ENCODE results near the gene IGSF9. TPM values are rescaled to one million over a fixed set of nuclear protein-coding genes. Genes with fewer than 3 reads are reported as not detected.

Gene IGSF9
- total and polyA plus RNA-seq, 2 experiments from 2014 or later: 0.13 TPM; not detected in 1

- Histone ChIP-seq H3K27me3 (replicated peaks; ENCODE audit: insufficient read depth) (no peaks in the 10 kb centered on the region), H3K36me3 (ENCODE audit: low read depth) (peaks cover 43% of the 10 kb centered on the region; the same call in 1 of the 2 replicates), H3K9me2 (ENCODE audit: insufficient read depth) (no peaks in the 10 kb centered on the region), H3K9ac (no peak overlapping the region), H3K4me1 (ENCODE audit: insufficient read depth) (no peaks in the 10 kb centered on the region), H3K27ac (no peak overlapping the region), H3K4me2 (ENCODE audit: unreplicated experiment) (no peak overlapping the region), H3K9me3 (ENCODE audit: low read depth) (no peaks in the 10 kb centered on the region), H3K79me2 (ENCODE audit: insufficient read depth) (no peaks in the 10 kb centered on the region), H3F3A (ENCODE audit: insufficient read depth) (no peaks in the 10 kb centered on the region), H4K20me1 (ENCODE audit: insufficient read depth) (no peaks in the 10 kb centered on the region; the same call in 1 of the 2 replicates), H3K4me3 (no peak overlapping the region), H2AFZ (no peak overlapping the region)
- DNase-seq: no peak
- no peak for TF ChIP-seq EZH2phosphoT487 (IDR thresholded peaks at IDR 0.05; ENCODE audit: insufficient read depth, low read depth)
- TF ChIP-seq EZH2 (IDR thresholded peaks at IDR 0.05; ENCODE audit: insufficient read depth, poor library complexity, severe bottlenecking): no peak
- in situ Hi-C loops (cut with MboI): no loop called here
- WGBS, 2 experiments (ENCODE audit: low coverage in 1 of 2, low lambda C conversion rate in 2 of 2, missing lambda C conversion rate in 2 of 2): 58 to 75% methylated on average over 2 of the region's 2 CpGs
These were observed 32.6 kb upstream of the IGSF9 start for GRCh38 chr1:159978107-159978398.

GRCh38 chr1:159977364-159978106 is 32.1 kb upstream of the IGSF9 start:
- no peak overlapping the region for H3K27ac ChIP-seq
- H3K9me2 ChIP-seq (ENCODE audit: insufficient read depth): no peaks in the 10 kb centered on the region
- H3F3A ChIP-seq (ENCODE audit: insufficient read depth): no peaks in the 10 kb centered on the region
- no peaks in the 10 kb centered on the region for H3K4me1 ChIP-seq (ENCODE audit: insufficient read depth)
- no peak overlapping the region for H2AFZ ChIP-seq
- no peaks in the 10 kb centered on the region for H3K9me3 ChIP-seq (ENCODE audit: low read depth)
- H4K20me1 ChIP-seq (ENCODE audit: insufficient read depth): no peaks in the 10 kb centered on the region; the same call in 1 of the 2 replicates
- DNase-seq: peak; percentile 22
- no peaks in the 10 kb centered on the region for H3K79me2 ChIP-seq (ENCODE audit: insufficient read depth)
- WGBS, 2 experiments (ENCODE audit: low coverage in 1 of 2, low lambda C conversion rate in 2 of 2, missing lambda C conversion rate in 2 of 2): 84% methylated on average over 6 of the region's 6 CpGs
- TF ChIP-seq EZH2phosphoT487 (IDR thresholded peaks at IDR 0.05; ENCODE audit: insufficient read depth, low read depth) (no peak), EZH2 (IDR thresholded peaks at IDR 0.05; ENCODE audit: insufficient read depth, poor library complexity, severe bottlenecking) (no peak)
- in situ Hi-C loops (cut with MboI): no loop called here
- no peak overlapping the region for H3K4me3 ChIP-seq
- H3K9ac ChIP-seq: no peak overlapping the region
- H3K4me2 ChIP-seq (ENCODE audit: unreplicated experiment): no peak overlapping the region
- H3K36me3 ChIP-seq (ENCODE audit: low read depth): peaks cover 38% of the 10 kb centered on the region; the same call in 1 of the 2 replicates
- no peaks in the 10 kb centered on the region for H3K27me3 ChIP-seq (replicated peaks; ENCODE audit: insufficient read depth)

GRCh38 chr1:159974350-159974965 is 29.0 kb upstream of the IGSF9 start:
- no peak overlapping the region for H3K9ac ChIP-seq
- peaks cover 25% of the 10 kb centered on the region; the same call in 1 of the 2 replicates for H3K36me3 ChIP-seq (ENCODE audit: low read depth)
- no peak overlapping the region for H2AFZ ChIP-seq
- H3K9me3 ChIP-seq (ENCODE audit: low read depth): no peaks in the 10 kb centered on the region
- WGBS, 2 experiments (ENCODE audit: low coverage in 1 of 2, low lambda C conversion rate in 2 of 2, missing lambda C conversion rate in 2 of 2): 70 to 79% methylated on average over 7 of the region's 7 CpGs
- peaks cover 3% of the 10 kb centered on the region; the same call in 1 of the 2 replicates for H4K20me1 ChIP-seq (ENCODE audit: insufficient read depth)
- no peak for DNase-seq
- no peaks in the 10 kb centered on the region for H3K9me2 ChIP-seq (ENCODE audit: insufficient read depth)
- TF ChIP-seq EZH2phosphoT487 (IDR thresholded peaks at IDR 0.05; ENCODE audit: insufficient read depth, low read depth) (no peak), EZH2 (IDR thresholded peaks at IDR 0.05; ENCODE audit: insufficient read depth, poor library complexity, severe bottlenecking) (no peak)
- no peak overlapping the region for H3K4me3 ChIP-seq
- no peaks in the 10 kb centered on the region for H3K4me1 ChIP-seq (ENCODE audit: insufficient read depth)
- no peaks in the 10 kb centered on the region for H3F3A ChIP-seq (ENCODE audit: insufficient read depth)
- peaks cover 20% of the 10 kb centered on the region for H3K79me2 ChIP-seq (ENCODE audit: insufficient read depth)
- H3K27ac ChIP-seq: no peak overlapping the region
- H3K4me2 ChIP-seq (ENCODE audit: unreplicated experiment): no peak overlapping the region
- H3K27me3 ChIP-seq (replicated peaks; ENCODE audit: insufficient read depth): no peaks in the 10 kb centered on the region
- in situ Hi-C loops (cut with MboI): no loop called here

- H3K9me2 ChIP-seq (ENCODE audit: insufficient read depth): no peaks in the 10 kb centered on the region
- H3K9me3 ChIP-seq (ENCODE audit: low read depth): no peaks in the 10 kb centered on the region
- peaks cover 5% of the 10 kb centered on the region; the same call in 1 of the 2 replicates for H4K20me1 ChIP-seq (ENCODE audit: insufficient read depth)
- H2AFZ ChIP-seq: no peak overlapping the region
- no peaks in the 10 kb centered on the region for H3K27me3 ChIP-seq (replicated peaks; ENCODE audit: insufficient read depth)
- H3K79me2 ChIP-seq (ENCODE audit: insufficient read depth): peaks cover 30% of the 10 kb centered on the region
- H3K27ac ChIP-seq: no peak overlapping the region
- peaks cover 15% of the 10 kb centered on the region; the same call in 1 of the 2 replicates for H3K36me3 ChIP-seq (ENCODE audit: low read depth)
- H3K4me1 ChIP-seq (ENCODE audit: insufficient read depth): no peaks in the 10 kb centered on the region; the same call in 1 of the 2 replicates
- H3K9ac ChIP-seq: no peak overlapping the region
- in situ Hi-C loops (cut with MboI): no loop called here
- no peaks in the 10 kb centered on the region for H3F3A ChIP-seq (ENCODE audit: insufficient read depth)
- no peak overlapping the region for H3K4me2 ChIP-seq (ENCODE audit: unreplicated experiment)
- no peak overlapping the region for H3K4me3 ChIP-seq
- no peak for DNase-seq
- TF ChIP-seq EZH2phosphoT487 (IDR thresholded peaks at IDR 0.05; ENCODE audit: insufficient read depth, low read depth) (no peak), EZH2 (IDR thresholded peaks at IDR 0.05; ENCODE audit: insufficient read depth, poor library complexity, severe bottlenecking) (no peak)
- WGBS, 2 experiments (ENCODE audit: low coverage in 1 of 2, low lambda C conversion rate in 2 of 2, missing lambda C conversion rate in 2 of 2): 46 to 66% methylated on average over 6 of the region's 6 CpGs
These were observed 28.0 kb upstream of the IGSF9 start for GRCh38 chr1:159973350-159973940.
